ENCODE results near the gene SMR3B. TPM values are rescaled to one million over a fixed set of nuclear protein-coding genes. Genes with fewer than 3 reads are reported as not detected.

The SMR3B gene
- not detected in 2 replicates for polyA plus RNA-seq (2012; rRNA removed)
- not detected in 2 replicates for polyA plus RNA-seq (2012; cell fraction: cytosol; rRNA removed)
- not detected in 2 replicates for polyA plus RNA-seq (2012; cell fraction: nucleus; rRNA removed)

DNA sequence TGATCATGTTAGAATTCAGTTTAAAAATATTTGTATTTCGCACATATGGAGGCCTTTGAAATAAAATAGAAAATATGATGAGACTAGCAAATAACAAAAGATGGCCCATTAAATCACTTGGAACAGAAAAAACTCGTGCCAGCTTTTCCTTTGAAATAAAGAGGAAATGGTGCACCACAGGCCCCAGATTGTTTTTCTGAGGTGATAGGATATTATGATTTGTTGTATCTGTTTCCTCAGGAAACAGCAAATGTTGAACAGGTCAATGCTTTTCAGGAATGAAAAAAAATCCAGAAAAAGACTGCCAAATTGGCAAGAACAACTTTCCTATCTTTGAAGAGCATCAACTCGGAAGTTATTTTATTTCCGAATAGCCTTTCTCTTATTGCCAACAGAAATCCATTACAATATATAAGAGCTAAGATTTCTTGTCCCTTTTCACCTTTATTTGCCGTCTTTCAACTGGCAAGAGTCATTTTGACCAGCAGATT lies at the start of gene SMR3B:
TSS of gene SMR3B (plus strand) at position 441 of the 491 bp plus-strand sequence. CDS start 1,380 bp downstream, outside the sequence.
- no peaks in the 10 kb centered on the region for H3F3A ChIP-seq (replicated peaks; ENCODE audit: insufficient read depth)
- WGBS (ENCODE audit: low lambda C conversion rate) = 20% methylated on average over 5 of the region's 5 CpGs
- POLR2A ChIA-PET = no interaction called here

More for the DNA sequence above, at the start of gene SMR3B:
- no peak within 1 kb of the TSS for H3K4me2 ChIP-seq
- H3K79me2 ChIP-seq (ENCODE audit: insufficient read depth) = no peaks in the 10 kb centered on the region
- no peaks in the 10 kb centered on the region for H3K27me3 ChIP-seq (ENCODE audit: insufficient read depth)
- H2AFZ ChIP-seq (ENCODE audit: low read depth) = no peak within 1 kb of the TSS
- CTCF ChIA-PET = no interaction called here
- no peaks in the 10 kb centered on the region for H4K20me1 ChIP-seq (ENCODE audit: insufficient read depth)
- H3K27ac ChIP-seq (ENCODE audit: low read depth in 2 of 2, low read length in 1 of 2) = no peak within 1 kb of the TSS
- no peak within 1 kb of the TSS for H3K4me3 ChIP-seq (ENCODE audit: low read depth in 2 of 2, low read length in 1 of 2)
- no peaks in the 10 kb centered on the region for H3K9me2 ChIP-seq
- no peaks in the 10 kb centered on the region for H3K36me3 ChIP-seq (replicated peaks in 1 of 2; ENCODE audit: control insufficient read depth in 1 of 2, insufficient read depth in 2 of 2, low read length in 1 of 2)
- no peak for DNase-seq
- TF ChIP-seq, protein P1, sequence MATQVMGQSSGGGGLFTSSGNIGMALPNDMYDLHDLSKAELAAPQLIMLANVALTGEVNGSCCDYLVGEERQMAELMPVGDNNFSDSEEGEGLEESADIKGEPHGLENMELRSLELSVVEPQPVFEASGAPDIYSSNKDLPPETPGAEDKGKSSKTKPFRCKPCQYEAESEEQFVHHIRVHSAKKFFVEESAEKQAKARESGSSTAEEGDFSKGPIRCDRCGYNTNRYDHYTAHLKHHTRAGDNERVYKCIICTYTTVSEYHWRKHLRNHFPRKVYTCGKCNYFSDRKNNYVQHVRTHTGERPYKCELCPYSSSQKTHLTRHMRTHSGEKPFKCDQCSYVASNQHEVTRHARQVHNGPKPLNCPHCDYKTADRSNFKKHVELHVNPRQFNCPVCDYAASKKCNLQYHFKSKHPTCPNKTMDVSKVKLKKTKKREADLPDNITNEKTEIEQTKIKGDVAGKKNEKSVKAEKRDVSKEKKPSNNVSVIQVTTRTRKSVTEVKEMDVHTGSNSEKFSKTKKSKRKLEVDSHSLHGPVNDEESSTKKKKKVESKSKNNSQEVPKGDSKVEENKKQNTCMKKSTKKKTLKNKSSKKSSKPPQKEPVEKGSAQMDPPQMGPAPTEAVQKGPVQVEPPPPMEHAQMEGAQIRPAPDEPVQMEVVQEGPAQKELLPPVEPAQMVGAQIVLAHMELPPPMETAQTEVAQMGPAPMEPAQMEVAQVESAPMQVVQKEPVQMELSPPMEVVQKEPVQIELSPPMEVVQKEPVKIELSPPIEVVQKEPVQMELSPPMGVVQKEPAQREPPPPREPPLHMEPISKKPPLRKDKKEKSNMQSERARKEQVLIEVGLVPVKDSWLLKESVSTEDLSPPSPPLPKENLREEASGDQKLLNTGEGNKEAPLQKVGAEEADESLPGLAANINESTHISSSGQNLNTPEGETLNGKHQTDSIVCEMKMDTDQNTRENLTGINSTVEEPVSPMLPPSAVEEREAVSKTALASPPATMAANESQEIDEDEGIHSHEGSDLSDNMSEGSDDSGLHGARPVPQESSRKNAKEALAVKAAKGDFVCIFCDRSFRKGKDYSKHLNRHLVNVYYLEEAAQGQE (IDR thresholded peaks at IDR 0.05; ENCODE audit: low read depth, low read length) = no peak
- TF ChIP-seq SMC3 (IDR thresholded peaks at IDR 0.05; ENCODE audit: low read depth, low read length) (no peak), SIN3A (IDR thresholded peaks at IDR 0.05; ENCODE audit: borderline replicate concordance, low read depth, low read length) (no peak), CHD2 (IDR thresholded peaks at IDR 0.05; ENCODE audit: low read length, partially characterized antibody) (no peak), PBX3 (IDR thresholded peaks at IDR 0.05) (no peak), TAF1 (IDR thresholded peaks at IDR 0.05; ENCODE audit: borderline replicate concordance, low read depth, low read length) (no peak), GABPA (IDR thresholded peaks at IDR 0.05; ENCODE audit: low read depth) (no peak), ZBTB33 (IDR thresholded peaks at IDR 0.05; ENCODE audit: borderline replicate concordance, low read depth) (no peak), EZH2phosphoT487 (IDR thresholded peaks at IDR 0.05; ENCODE audit: borderline replicate concordance, low read depth) (no peak), USF2 (IDR thresholded peaks at IDR 0.05; ENCODE audit: borderline replicate concordance, low read depth, low read length) (no peak), TCF12 (IDR thresholded peaks at IDR 0.05) (no peak)
- TF ChIP-seq, protein P2, sequence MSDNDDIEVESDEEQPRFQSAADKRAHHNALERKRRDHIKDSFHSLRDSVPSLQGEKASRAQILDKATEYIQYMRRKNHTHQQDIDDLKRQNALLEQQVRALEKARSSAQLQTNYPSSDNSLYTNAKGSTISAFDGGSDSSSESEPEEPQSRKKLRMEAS (IDR thresholded peaks at IDR 0.05; ENCODE audit: low read depth) = no peak
- no peak within 1 kb of the TSS for H3K9ac ChIP-seq
- H3K9me3 ChIP-seq = no peaks in the 10 kb centered on the region
- H3K4me1 ChIP-seq (ENCODE audit: control insufficient read depth in 1 of 2, insufficient read depth in 2 of 2, low read depth in 1 of 2, low read length in 1 of 2) = no peaks in the 10 kb centered on the region

Data from SK-N-SH (cell line).